HT1080 (cell line): ENCODE results near the gene SRSF4. TPM values are rescaled to one million over a fixed set of nuclear protein-coding genes. Genes with fewer than 3 reads are reported as not detected.

Source experiments
- DNase-seq: peaks from one replicate; pipeline ENCODE4 v3.0.0-alpha.2; 2015; ENCODE audit warnings: low read depth
- small RNA-seq: library from RNA; depleted of rRNA; stranded (forward); fragments of <200 nt; gene quantifications from one replicate; pipeline ENCODE3, GENCODE V24; 2014
- total RNA-seq: library from RNA; depleted of rRNA; stranded (reverse); fragments of >200 nt; shearing (Covaris generic); gene quantifications from 2 replicates; pipeline ENCODE4 v1.2.3, GENCODE V29; 2014; rRNA removed

The SRSF4 gene
- total RNA-seq, 1 experiment from 2014 or later, result 60.9 TPM

- DNase-seq, result no peak
Observed at GRCh38 chr1:29099286-29099685, 82.4 kb downstream of the SRSF4 start.

Small RNA genes within 50 kb of the gene (small RNA-seq; reads per million reads assigned to genes)
- gene RF02271, result not detected

Other genes with a start within 250 kb of the SRSF4 start
- gene TMEM200B, start 58.0 kb downstream of the SRSF4 start, total RNA-seq, result 0.07 and 0.56 TPM in 2 replicates
- gene MECR, start 49.0 kb upstream of the SRSF4 start, total RNA-seq, result 34.4 and 34.6 TPM in 2 replicates
- 37.5 and 40.1 TPM in 2 replicates for gene PTPRU, start 54.6 kb upstream of the SRSF4 start, total RNA-seq